ENCODE data around the gene AFF3. TPM values are rescaled to one million over a fixed set of nuclear protein-coding genes. Genes with fewer than 3 reads are reported as not detected.
"Not testable (repeated sequence)": the region's sequence is repeated elsewhere in the genome, so short reads cannot be mapped to it uniquely, and the experiment has no call there.

AFF3 gene
- total and polyA plus RNA-seq, 2 of the 13 experiments (the other 11 are each of a cell fraction or from before 2014, with no cell fraction given): not detected

DNA sequence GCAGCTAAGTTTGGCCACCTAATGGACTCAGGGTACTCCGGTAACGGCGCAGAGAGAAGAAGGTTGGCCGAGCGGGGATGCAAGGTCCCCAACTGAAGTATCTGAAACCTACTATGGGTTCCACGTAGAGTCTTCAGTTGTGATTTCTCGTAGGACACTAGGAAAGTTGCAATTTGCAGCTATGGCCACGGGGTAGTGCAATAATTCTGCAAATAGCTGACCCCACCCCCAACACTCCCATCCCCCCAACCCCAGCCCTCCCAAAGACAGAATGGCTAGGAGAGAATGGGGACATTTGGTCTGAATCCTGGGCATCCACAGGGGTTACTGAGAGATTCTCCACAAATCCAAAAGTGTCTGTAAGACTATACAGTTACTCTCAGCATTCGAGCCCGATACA is 46.5 kb downstream of the AFF3 start:
- intact Hi-C loops (cut with micrococcal nuclease; ENCODE audit: unreplicated experiment): not testable (repeated sequence)
- 71% methylated on average over 8 of the region's 10 CpGs for WGBS (ENCODE audit: low lambda C conversion rate)

DNA sequence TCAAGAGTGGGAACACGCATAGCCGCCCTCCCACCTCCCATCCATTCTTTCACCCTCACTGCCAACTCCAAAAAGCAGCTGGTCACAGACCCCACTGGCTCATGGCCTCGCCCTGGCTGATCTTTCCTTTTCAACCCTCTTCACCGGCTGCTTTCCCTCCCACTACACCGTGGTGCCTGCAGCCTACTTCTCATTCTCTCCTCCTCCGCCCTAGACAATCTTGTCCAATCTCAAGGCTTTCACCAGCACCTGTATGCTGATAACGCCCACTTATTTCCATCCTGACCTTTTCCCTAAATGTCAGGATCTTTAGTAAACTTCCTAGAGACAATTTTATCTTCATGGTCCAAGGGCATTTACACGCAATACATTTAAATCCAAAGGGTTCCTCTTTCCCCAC is 50.6 kb downstream of the AFF3 start:
- DNase-seq (ENCODE audit: low spot score); H3K27me3 ChIP-seq (ENCODE audit: control insufficient read depth in 1 of 2, insufficient read depth in 2 of 2, low read length in 2 of 2); H3K9me3 ChIP-seq (ENCODE audit: low read length); FAIRE-seq; H3K9ac ChIP-seq (ENCODE audit: insufficient read depth, low read depth, low read length); H3K4me3 ChIP-seq (replicated peaks in 1 of 3; ENCODE audit: insufficient read depth in 1 of 3, low read depth in 2 of 3, low read length in 3 of 3); H2AFZ ChIP-seq (ENCODE audit: low read length); ATAC-seq; in situ Hi-C loops (cut with HindIII; ENCODE audit: extremely low pct_ligation_motif_present, low pct_unique_long_range_greater_than_20kb); H3K4me2 ChIP-seq (ENCODE audit: low read depth, low read length); H3K79me2 ChIP-seq (ENCODE audit: insufficient read depth, low read length); CTCF ChIA-PET (ENCODE audit: low intra/inter-chr PET ratio, low total read pairs); H3K36me3 ChIP-seq (replicated peaks in 1 of 2; ENCODE audit: control insufficient read depth in 1 of 2, insufficient read depth in 2 of 2, low read length in 2 of 2); H3K27ac ChIP-seq (ENCODE audit: extremely low read length, insufficient read depth, low read length); H3K4me1 ChIP-seq (ENCODE audit: insufficient read depth, low read length); POLR2A ChIA-PET; H4K20me1 ChIP-seq (ENCODE audit: insufficient read depth, low read length); intact Hi-C loops (cut with micrococcal nuclease; ENCODE audit: unreplicated experiment); BruUV-seq (replicated peaks): not testable (repeated sequence)
- WGBS (ENCODE audit: low lambda C conversion rate): 36% methylated on average over 6 of the region's 8 CpGs

More for the DNA sequence above, 46.5 kb downstream of the AFF3 start:
- POLR2A ChIA-PET; ATAC-seq; H3K36me3 ChIP-seq (replicated peaks in 1 of 2; ENCODE audit: control insufficient read depth in 1 of 2, insufficient read depth in 2 of 2, low read length in 2 of 2); H4K20me1 ChIP-seq (ENCODE audit: insufficient read depth, low read length); H3K79me2 ChIP-seq (ENCODE audit: insufficient read depth, low read length); H3K9me3 ChIP-seq (ENCODE audit: low read length); DNase-seq (ENCODE audit: low spot score); CTCF ChIA-PET (ENCODE audit: low intra/inter-chr PET ratio, low total read pairs); H3K27ac ChIP-seq (ENCODE audit: extremely low read length, insufficient read depth, low read length); H3K4me1 ChIP-seq (ENCODE audit: insufficient read depth, low read length); in situ Hi-C loops (cut with HindIII; ENCODE audit: extremely low pct_ligation_motif_present, low pct_unique_long_range_greater_than_20kb); H3K27me3 ChIP-seq (ENCODE audit: control insufficient read depth in 1 of 2, insufficient read depth in 2 of 2, low read length in 2 of 2); H3K4me2 ChIP-seq (ENCODE audit: low read depth, low read length); FAIRE-seq; BruUV-seq (replicated peaks); H3K9ac ChIP-seq (ENCODE audit: insufficient read depth, low read depth, low read length); H3K4me3 ChIP-seq (replicated peaks in 1 of 3; ENCODE audit: insufficient read depth in 1 of 3, low read depth in 2 of 3, low read length in 3 of 3); H2AFZ ChIP-seq (ENCODE audit: low read length): not testable (repeated sequence)

DNA sequence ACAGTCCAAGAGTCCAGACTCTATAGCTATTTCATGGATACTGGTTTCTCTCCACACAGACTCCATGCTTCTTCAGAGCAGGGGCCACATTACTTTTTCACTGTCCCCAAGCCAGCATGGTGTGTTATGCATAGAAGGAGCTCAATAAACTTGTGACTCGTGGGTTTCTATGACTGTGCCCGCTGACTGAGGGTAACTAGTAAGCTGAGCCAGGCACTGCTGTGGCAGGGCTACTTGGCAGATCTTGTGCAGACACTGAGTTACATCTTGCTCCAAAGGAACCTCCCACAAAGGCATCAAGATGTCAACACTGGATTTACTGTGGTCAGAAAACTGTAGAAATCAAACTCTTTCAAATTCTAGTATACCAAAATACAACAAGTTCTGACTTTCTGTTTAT is 56.6 kb downstream of the AFF3 start:
- DNase-seq (ENCODE audit: low spot score); H4K20me1 ChIP-seq (ENCODE audit: insufficient read depth, low read length); H2AFZ ChIP-seq (ENCODE audit: low read length); H3K4me2 ChIP-seq (ENCODE audit: low read depth, low read length); in situ Hi-C loops (cut with HindIII; ENCODE audit: extremely low pct_ligation_motif_present, low pct_unique_long_range_greater_than_20kb); H3K4me3 ChIP-seq (replicated peaks in 1 of 3; ENCODE audit: insufficient read depth in 1 of 3, low read depth in 2 of 3, low read length in 3 of 3); H3K9ac ChIP-seq (ENCODE audit: insufficient read depth, low read depth, low read length); H3K79me2 ChIP-seq (ENCODE audit: insufficient read depth, low read length); H3K4me1 ChIP-seq (ENCODE audit: insufficient read depth, low read length); H3K27ac ChIP-seq (ENCODE audit: extremely low read length, insufficient read depth, low read length); H3K9me3 ChIP-seq (ENCODE audit: low read length); intact Hi-C loops (cut with micrococcal nuclease; ENCODE audit: unreplicated experiment); ATAC-seq; H3K27me3 ChIP-seq (ENCODE audit: control insufficient read depth in 1 of 2, insufficient read depth in 2 of 2, low read length in 2 of 2); H3K36me3 ChIP-seq (replicated peaks in 1 of 2; ENCODE audit: control insufficient read depth in 1 of 2, insufficient read depth in 2 of 2, low read length in 2 of 2); CTCF ChIA-PET (ENCODE audit: low intra/inter-chr PET ratio, low total read pairs); POLR2A ChIA-PET; BruUV-seq (replicated peaks); FAIRE-seq: not testable (repeated sequence)
- 21% methylated on average over 2 of the region's 2 CpGs for WGBS (ENCODE audit: low lambda C conversion rate)

DNA sequence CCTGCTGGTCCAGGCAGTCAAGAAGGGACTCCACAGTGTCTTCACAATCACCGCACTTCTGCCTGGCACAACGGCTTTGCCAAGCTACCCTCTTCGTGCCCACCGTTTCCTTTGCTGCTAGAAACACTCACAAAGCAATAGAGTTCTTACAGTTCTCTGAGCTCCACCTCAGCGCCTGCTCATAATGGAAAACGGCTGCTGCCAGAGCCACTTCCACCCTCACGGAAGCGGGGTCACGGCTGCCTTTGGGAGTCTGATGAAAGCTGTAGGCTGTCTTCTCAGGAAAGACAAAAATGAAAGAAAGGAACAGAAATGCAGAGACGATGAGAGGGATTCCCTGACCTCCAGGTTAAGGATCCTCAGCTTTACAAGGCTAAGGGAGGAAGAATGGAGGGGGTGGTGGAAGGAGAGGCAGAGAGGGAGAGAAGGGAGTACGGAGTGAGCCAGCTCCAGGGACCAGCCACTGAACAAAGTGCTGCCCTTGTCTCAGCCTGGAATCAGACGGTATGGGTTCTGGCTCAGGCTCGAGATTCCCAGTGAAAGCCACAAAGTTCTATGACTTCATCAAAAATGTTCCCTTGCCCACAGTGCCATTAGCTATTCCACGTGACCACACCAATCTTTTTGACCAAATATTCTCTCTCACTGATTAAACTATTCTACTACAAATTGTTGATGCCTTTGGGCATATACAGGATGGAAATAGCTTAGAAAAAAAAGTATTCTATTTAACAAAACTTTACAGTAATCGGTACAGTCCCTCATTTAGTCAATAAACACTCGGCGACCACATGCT is 58.8 kb downstream of the AFF3 start:
- ATAC-seq; intact Hi-C loops (cut with micrococcal nuclease; ENCODE audit: unreplicated experiment); H3K9me3 ChIP-seq (ENCODE audit: low read length); H4K20me1 ChIP-seq (ENCODE audit: insufficient read depth, low read length); H3K4me2 ChIP-seq (ENCODE audit: low read depth, low read length); H3K27ac ChIP-seq (ENCODE audit: extremely low read length, insufficient read depth, low read length); H2AFZ ChIP-seq (ENCODE audit: low read length); H3K4me1 ChIP-seq (ENCODE audit: insufficient read depth, low read length); POLR2A ChIA-PET; FAIRE-seq; H3K4me3 ChIP-seq (replicated peaks in 1 of 3; ENCODE audit: insufficient read depth in 1 of 3, low read depth in 2 of 3, low read length in 3 of 3); H3K27me3 ChIP-seq (ENCODE audit: control insufficient read depth in 1 of 2, insufficient read depth in 2 of 2, low read length in 2 of 2); H3K79me2 ChIP-seq (ENCODE audit: insufficient read depth, low read length); CTCF ChIA-PET (ENCODE audit: low intra/inter-chr PET ratio, low total read pairs); in situ Hi-C loops (cut with HindIII; ENCODE audit: extremely low pct_ligation_motif_present, low pct_unique_long_range_greater_than_20kb); H3K9ac ChIP-seq (ENCODE audit: insufficient read depth, low read depth, low read length); DNase-seq (ENCODE audit: low spot score); H3K36me3 ChIP-seq (replicated peaks in 1 of 2; ENCODE audit: control insufficient read depth in 1 of 2, insufficient read depth in 2 of 2, low read length in 2 of 2); BruUV-seq (replicated peaks): not testable (repeated sequence)
- WGBS (ENCODE audit: low lambda C conversion rate): 56% methylated on average over 14 of the region's 17 CpGs

Data from HepG2 (cell line).